Activated effector memory CD4-positive, alpha-beta T cell treated with anti-CD3 and anti-CD28 coated beads, Interleukin-2, amount 50 U/mL, for 16 hours (primary cell): ENCODE measurements around the gene TRIP12.
"Not testable (repeated sequence)": the region's sequence is repeated elsewhere in the genome, so short reads cannot be mapped to it uniquely, and the experiment has no call there.

Experiments
- DNase-seq: peaks from one replicate; pipeline ENCODE4 v3.0.0-alpha.2; 2020

TRIP12 gene

GRCh38 chr2:229921892-229922448, at the start of gene TRIP12:
TRIP12 (minus strand) TSS chr2:229922009; CDS start chr2:229880079, 41,930 bp downstream.
- peak; percentile 95 for DNase-seq

- no peak for DNase-seq
Observed at GRCh38 chr2:229971298-229971790, 49.5 kb upstream of the TRIP12 start.

GRCh38 chr2:229970406-229970805, 48.6 kb upstream of the TRIP12 start:
- DNase-seq = no peak

- no peak for DNase-seq
Observed at GRCh38 chr2:229969921-229970320, 48.1 kb upstream of the TRIP12 start.

GRCh38 chr2:229963596-229963995, 41.8 kb upstream of the TRIP12 start:
- not testable (repeated sequence) for DNase-seq

GRCh38 chr2:229956491-229956890, 34.7 kb upstream of the TRIP12 start:
- no peak for DNase-seq

- DNase-seq = no peak
Observed at GRCh38 chr2:229955663-229956062, 33.9 kb upstream of the TRIP12 start.

GRCh38 chr2:229952256-229952835, 30.5 kb upstream of the TRIP12 start:
- no peak for DNase-seq

- no peak for DNase-seq
Observed at GRCh38 chr2:229947544-229947943, 25.7 kb upstream of the TRIP12 start.

GRCh38 chr2:229945975-229946374, 24.2 kb upstream of the TRIP12 start:
- DNase-seq = no peak

GRCh38 chr2:229943770-229944449, 22.1 kb upstream of the TRIP12 start:
- no peak for DNase-seq

GRCh38 chr2:229943171-229943570, 21.4 kb upstream of the TRIP12 start:
- DNase-seq = no peak

- no peak for DNase-seq
Observed at GRCh38 chr2:229942671-229943070, 20.9 kb upstream of the TRIP12 start.

GRCh38 chr2:229937537-229937936, 15.7 kb upstream of the TRIP12 start:
- DNase-seq = no peak

- DNase-seq = no peak
Observed at GRCh38 chr2:229931241-229931640, 9.4 kb upstream of the TRIP12 start.

- DNase-seq = no peak
Observed at GRCh38 chr2:229930656-229931055, 8.8 kb upstream of the TRIP12 start.

GRCh38 chr2:229927817-229928321, 6.1 kb upstream of the TRIP12 start:
- no peak for DNase-seq

- DNase-seq = no peak
Observed at GRCh38 chr2:229925201-229925600, 3.4 kb upstream of the TRIP12 start.

- not testable (repeated sequence) for DNase-seq
Observed at GRCh38 chr2:229924541-229924940, 2.7 kb upstream of the TRIP12 start.

- DNase-seq = peak; percentile 97
Observed at GRCh38 chr2:229922449-229923386, 909 bp upstream of the TRIP12 start, which contains the start of gene FBXO36. FBXO36 (plus strand) TSS chr2:229922503; CDS start chr2:229922514, 11 bp downstream.

- DNase-seq = peak; percentile 86
Observed at GRCh38 chr2:229921101-229921891, 513 bp downstream of the TRIP12 start.
